ENCODE measurements around the gene CYP2W1.

Gene CYP2W1

DNA sequence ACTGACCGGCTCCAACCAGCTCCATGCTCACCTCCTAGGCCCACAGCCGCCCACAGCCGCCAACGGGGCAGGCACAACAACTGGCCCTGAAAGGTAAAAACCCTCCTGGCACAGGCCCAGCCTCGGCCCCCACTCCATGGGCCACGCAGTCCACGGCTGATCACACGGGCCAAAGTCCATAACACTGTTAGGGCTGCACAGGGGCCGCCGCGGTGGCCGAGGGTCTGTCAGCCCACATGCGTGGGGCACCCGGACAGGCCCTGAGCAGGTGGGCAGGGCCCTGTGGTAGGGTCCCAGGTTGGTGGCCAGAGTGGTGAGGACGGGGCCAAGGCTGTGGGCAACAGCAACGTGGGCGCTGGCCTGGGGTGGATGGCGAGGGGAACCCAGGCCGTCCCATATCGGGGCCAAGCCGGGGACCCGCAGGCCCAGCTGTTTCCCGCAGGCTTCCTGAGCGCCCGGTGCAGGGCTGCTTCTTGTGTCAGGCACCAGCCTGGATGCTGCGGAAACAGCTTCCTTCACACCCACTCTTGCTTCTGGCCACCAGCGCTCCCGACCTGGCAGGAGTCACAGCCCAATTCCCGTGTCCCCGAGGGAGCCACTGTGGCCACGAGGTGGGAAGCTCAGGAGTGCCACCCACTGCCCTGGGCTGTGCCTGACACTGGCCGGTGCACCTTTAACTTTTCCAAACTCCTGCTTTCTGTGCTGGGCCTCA, 29.2 kb downstream of the CYP2W1 start:
- Mint-ChIP-seq H3K4me1 (peaks cover 23% of the 10 kb centered on the region), H3K27me3 (ENCODE audit: low read depth, poor library complexity) (no peaks in the 10 kb centered on the region), H3K4me3 (no peak overlapping the region), H3K9me3 (no peaks in the 10 kb centered on the region), H3K36me3 (ENCODE audit: low read depth) (peaks cover 13% of the 10 kb centered on the region), H3K27ac (no peak overlapping the region)
- DNase-seq: no peak
- TF ChIP-seq, protein P1, sequence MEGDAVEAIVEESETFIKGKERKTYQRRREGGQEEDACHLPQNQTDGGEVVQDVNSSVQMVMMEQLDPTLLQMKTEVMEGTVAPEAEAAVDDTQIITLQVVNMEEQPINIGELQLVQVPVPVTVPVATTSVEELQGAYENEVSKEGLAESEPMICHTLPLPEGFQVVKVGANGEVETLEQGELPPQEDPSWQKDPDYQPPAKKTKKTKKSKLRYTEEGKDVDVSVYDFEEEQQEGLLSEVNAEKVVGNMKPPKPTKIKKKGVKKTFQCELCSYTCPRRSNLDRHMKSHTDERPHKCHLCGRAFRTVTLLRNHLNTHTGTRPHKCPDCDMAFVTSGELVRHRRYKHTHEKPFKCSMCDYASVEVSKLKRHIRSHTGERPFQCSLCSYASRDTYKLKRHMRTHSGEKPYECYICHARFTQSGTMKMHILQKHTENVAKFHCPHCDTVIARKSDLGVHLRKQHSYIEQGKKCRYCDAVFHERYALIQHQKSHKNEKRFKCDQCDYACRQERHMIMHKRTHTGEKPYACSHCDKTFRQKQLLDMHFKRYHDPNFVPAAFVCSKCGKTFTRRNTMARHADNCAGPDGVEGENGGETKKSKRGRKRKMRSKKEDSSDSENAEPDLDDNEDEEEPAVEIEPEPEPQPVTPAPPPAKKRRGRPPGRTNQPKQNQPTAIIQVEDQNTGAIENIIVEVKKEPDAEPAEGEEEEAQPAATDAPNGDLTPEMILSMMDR (IDR thresholded peaks at IDR 0.05): no peak

GRCh38 chr7:1012716-1013095, 29.7 kb downstream of the CYP2W1 start:
- Mint-ChIP-seq H3K27ac (no peak overlapping the region), H3K36me3 (ENCODE audit: low read depth) (peaks cover 13% of the 10 kb centered on the region), H3K4me3 (no peak overlapping the region), H3K4me1 (peaks cover 23% of the 10 kb centered on the region), H3K27me3 (ENCODE audit: low read depth, poor library complexity) (no peaks in the 10 kb centered on the region), H3K9me3 (no peaks in the 10 kb centered on the region)
- TF ChIP-seq, protein P1 (IDR thresholded peaks at IDR 0.05): no peak
- DNase-seq: no peak

DNA sequence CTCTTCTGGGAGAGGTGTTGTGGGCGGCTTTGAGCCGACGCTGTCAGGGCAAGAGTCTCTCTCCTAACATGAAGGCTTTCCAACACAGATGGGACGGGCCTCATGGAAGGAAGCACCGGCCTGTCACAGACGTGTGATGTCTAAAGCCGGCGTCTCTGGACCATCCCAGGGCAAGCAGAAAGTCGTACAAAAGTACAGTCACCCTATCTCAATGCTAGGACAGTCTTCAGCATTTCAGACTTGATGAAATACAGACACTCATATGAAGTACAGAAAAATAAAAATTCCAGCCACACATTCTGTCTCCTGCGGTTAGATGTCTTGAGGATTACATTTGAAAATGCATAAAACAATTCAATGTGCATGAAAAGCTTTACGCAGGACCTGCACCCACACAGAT, 30.6 kb downstream of the CYP2W1 start:
- Mint-ChIP-seq H3K4me1 (peaks cover 26% of the 10 kb centered on the region), H3K27ac (peak overlapping the region; percentile 80), H3K36me3 (ENCODE audit: low read depth) (peaks cover 20% of the 10 kb centered on the region), H3K9me3 (no peaks in the 10 kb centered on the region), H3K4me3 (no peak overlapping the region), H3K27me3 (ENCODE audit: low read depth, poor library complexity) (no peaks in the 10 kb centered on the region)
- TF ChIP-seq, protein P1 (IDR thresholded peaks at IDR 0.05): no peak
- no peak for DNase-seq

GRCh38 chr7:1014681-1015080, 31.7 kb downstream of the CYP2W1 start:
- Mint-ChIP-seq H3K27me3 (ENCODE audit: low read depth, poor library complexity) (no peaks in the 10 kb centered on the region), H3K4me3 (no peak overlapping the region), H3K36me3 (ENCODE audit: low read depth) (peaks cover 12% of the 10 kb centered on the region), H3K9me3 (no peaks in the 10 kb centered on the region), H3K4me1 (peaks cover 22% of the 10 kb centered on the region), H3K27ac (no peak overlapping the region)
- DNase-seq: no peak
- TF ChIP-seq, protein P1 (IDR thresholded peaks at IDR 0.05): no peak

- DNase-seq: no peak
- peaks cover 8% of the 10 kb centered on the region for H3K36me3 Mint-ChIP-seq (ENCODE audit: low read depth)
- no peak overlapping the region for H3K4me3 Mint-ChIP-seq
- H3K4me1 Mint-ChIP-seq: peaks cover 22% of the 10 kb centered on the region
- TF ChIP-seq, protein P1 (IDR thresholded peaks at IDR 0.05): no peak
- no peak overlapping the region for H3K27ac Mint-ChIP-seq
- no peaks in the 10 kb centered on the region for H3K9me3 Mint-ChIP-seq
- no peaks in the 10 kb centered on the region for H3K27me3 Mint-ChIP-seq (ENCODE audit: low read depth, poor library complexity)
These were observed 32.5 kb downstream of the CYP2W1 start for GRCh38 chr7:1015196-1016121.
